ENCODE results near the gene ARID1A.

DNA sequence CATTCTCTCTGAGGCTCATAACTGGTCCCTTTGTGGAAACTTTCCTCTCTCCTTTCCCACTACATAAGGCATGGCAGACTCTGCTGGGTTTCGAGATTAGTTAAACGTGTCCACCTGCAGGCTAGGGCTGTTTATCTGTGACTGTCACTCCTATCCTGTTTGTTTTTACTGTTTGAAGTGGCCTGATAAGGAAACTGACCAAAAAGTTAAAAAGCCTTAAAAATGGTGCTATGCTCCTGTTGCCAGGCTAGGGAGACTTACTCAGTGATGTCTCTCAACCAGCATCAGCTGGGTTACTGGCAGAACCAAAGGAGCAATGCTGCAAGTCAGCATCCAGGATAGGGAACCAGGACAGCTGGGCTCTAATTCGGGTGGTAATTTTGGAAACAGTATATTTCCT is 95.8 kb downstream of the ARID1A start:
- no peak for TF ChIP-seq CTCF (conservative IDR thresholded peaks at IDR 0.05; ENCODE audit: low read depth, low read length)
- no peak for TF ChIP-seq POLR2A (IDR thresholded peaks at IDR 0.05; ENCODE audit: low read depth, low read length)
- no peak for TF ChIP-seq CEBPB (IDR thresholded peaks at IDR 0.05; ENCODE audit: low read depth, low read length)
- TF ChIP-seq BHLHE40 (IDR thresholded peaks at IDR 0.05; ENCODE audit: low read depth, low read length) = no peak
- TF ChIP-seq MAZ (IDR thresholded peaks at IDR 0.05; ENCODE audit: borderline replicate concordance, low read depth, low read length) = no peak
- no peak for TF ChIP-seq MAFK (IDR thresholded peaks at IDR 0.05; ENCODE audit: low read depth, low read length)
- TF ChIP-seq MXI1 (IDR thresholded peaks at IDR 0.05; ENCODE audit: borderline replicate concordance, low read depth, low read length) = no peak
